Right renal cortex interstitium (tissue), 3 donors: ENCODE results near the gene BCAT1. TPM values are rescaled to one million over a fixed set of nuclear protein-coding genes. Genes with fewer than 3 reads are reported as not detected.
"Not testable (repeated sequence)": the region's sequence is repeated elsewhere in the genome, so short reads cannot be mapped to it uniquely, and the experiment has no call there.

Experiments used
- DNase-seq, 3 donors: peaks; one replicate each; pipeline ENCODE4 v3.0.0-alpha.2; 2013; ENCODE audit warnings: low read depth in 3 of 3, low spot score in 2 of 3
- polyA plus RNA-seq, 3 donors: library from polyadenylated mRNA; unstranded; fragments of 120-200 nt; gene quantifications; one replicate each; pipeline ENCODE4 v1.2.1, GENCODE V29; 2013; ENCODE audit not compliant: insufficient read length in 3 of 3

Gene BCAT1
- polyA plus RNA-seq, 3 donors = 56.2 to 60.0 (median 57.3) TPM

DNA sequence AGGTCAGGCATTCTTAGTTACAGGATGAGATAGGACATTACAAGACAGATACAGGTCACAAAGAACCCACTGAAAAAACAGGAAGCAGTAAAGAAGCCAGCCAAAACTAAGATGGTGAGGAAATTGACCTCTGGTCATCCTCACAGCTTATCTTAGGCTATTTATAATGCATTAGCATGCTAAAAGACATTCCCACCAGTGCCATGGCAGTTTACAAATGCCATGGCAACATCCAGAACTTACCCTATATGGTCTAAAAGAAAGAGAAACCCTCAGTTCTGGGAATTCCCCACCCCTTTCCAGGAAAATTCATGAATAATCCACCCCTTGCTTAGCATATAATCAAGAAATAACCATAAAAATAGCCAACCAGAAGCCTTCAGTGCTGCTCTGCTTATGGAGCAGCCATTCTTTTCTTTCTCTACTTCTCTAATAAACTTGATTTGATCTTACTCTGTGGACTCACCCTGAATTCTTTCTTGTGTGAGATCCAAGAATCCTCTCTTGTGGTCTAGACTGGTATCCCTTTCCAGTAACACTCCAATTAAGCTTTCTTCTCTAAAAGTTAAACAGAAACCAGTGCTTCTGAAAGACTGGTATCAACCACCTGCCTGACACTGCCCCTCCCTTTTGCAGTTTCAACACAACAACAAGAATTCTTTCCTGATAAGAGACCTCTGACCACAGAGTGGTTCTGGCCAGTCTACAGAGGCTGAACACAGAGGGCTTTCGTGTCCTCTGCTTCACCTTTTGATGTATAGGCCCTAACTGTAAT is 86.9 kb downstream of the BCAT1 start:
- DNase-seq = no peak

DNA sequence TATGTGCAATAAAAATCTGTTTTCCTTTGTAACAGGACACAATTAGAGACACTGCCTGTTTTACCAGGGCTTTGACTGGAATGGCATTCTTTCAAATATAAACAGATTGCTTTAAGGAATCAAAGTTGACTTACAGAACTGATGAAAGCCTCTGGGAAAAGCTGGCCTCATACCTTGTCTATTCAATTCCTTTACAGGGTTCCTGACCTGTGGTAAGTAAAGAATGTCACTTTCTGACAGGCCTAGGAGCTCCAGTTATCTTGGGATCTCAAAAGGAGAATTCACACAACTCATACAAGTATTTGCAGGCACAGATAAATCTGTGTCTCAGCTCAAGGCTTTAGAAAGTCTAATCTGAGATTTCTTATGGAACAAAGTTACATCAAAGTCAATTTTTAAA is 88.4 kb downstream of the BCAT1 start:
- no peak for DNase-seq

DNA sequence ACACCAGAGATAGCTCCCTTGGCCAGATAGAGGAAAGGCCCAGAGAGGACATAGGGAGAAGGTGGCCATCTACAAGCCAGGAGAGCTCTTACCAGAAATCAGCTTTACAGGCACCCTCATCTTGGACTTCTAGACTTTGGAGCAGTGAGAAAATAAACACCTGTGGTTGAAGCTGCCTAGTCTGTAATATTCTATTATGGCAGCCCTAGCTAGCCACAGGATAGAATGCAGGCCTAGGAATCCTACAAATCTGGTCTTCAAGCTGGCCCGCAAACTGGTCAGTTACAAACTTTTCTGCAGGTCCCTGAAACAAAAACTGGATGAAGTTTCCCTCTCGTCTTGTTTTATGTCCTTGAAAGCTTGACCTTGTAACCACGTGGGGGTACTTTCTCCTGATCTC is 92.4 kb downstream of the BCAT1 start:
- no peak for DNase-seq

DNA sequence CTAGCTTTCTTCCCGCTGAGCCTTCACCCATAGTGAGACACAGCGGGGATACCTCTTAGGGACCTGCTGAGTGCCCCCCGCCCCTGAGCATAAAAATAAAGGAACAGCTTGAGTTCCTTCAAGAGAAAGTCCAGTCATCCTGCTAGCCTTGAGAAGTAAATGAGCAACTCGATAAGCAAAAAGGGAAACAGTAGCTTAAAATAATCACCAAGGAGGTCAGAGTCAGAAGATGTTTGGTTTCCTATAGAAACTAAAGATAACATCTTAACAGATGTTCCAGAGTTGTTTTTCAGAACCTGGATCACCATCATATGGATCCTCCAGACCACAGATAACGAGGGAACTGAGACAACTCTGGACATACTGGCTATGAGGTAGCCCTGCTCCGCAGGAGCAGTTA is 94.0 kb downstream of the BCAT1 start:
- DNase-seq = no peak

- DNase-seq = no peak
These were observed 94.9 kb downstream of the BCAT1 start for GRCh38 chr12:24854017-24854416.

GRCh38 chr12:24853588-24853987 is 95.3 kb downstream of the BCAT1 start:
- DNase-seq = no peak

DNA sequence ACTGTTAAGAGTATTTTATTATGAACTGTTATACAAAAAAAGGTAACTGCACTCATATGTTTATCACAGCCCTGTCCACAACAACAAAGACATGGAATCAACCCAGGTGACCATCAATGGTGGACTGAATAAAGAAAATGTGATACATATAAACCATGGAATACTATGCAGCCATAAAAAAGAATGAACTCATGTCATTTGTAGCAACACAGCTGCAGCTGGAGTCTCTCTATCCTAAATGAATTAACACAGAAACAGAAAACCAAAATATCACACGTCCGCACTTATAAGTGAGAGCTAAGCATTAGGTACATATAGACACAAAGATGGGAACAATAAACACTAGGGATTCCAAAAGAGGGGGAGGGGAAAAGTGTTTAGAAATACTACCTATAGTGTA is 95.8 kb downstream of the BCAT1 start:
- DNase-seq = no peak

DNA sequence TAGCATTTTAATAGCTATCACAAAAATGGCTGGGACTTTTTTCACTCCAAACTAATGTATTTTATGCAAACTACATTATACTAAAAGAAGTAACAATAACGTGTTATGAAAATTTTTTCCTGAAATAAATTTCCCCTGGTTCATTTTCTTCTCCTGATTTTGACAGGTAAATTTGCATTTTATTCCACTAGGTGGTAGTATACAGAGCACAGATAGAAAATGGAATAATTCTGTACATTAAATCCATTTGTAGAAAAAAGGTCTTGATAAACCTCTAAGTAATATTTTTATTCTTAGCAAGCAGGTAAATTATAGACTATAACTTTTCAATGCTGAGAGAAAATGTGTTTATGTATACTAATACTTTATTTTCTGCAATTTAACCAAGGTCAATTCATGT is 96.5 kb downstream of the BCAT1 start:
- no peak for DNase-seq

- not testable (repeated sequence) for DNase-seq
These were observed 97.0 kb downstream of the BCAT1 start for GRCh38 chr12:24851883-24852282.

DNA sequence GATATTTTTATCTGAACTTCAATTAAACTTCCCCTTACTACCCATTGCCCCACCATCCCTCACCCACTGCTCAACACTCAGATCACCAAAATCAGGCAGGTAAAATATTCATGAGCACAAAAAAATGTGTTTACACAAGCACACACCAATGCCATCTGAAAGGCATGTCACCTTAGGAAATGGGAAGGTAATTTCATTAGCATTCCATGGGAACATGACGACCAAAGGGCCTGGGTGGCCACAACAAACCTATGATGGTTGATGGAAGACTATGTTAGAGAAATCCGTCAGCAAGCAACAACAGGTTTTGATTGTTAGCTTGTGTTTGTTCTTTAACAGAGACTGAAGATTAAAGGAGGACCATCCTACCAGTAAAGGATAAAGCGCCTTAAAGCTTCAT is 97.6 kb downstream of the BCAT1 start:
- no peak for DNase-seq

DNA sequence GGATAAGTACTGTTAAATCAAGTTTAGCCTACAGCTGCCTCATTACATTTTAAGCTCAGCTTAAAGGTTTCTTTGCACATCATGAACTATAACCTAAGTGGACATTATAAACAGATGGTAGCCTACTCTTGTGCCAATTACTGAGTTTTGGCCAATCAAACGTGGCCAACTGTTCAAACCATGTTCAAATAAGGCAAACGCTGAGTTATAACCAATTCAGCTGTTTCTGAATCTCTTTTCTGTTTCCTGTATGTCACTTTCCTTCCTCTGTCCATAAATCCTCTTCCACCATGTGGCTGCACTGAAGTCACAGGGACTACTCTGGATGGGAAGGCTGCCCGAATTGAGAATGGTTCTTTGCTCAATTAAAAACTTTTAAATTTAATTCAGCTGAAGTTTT is 98.4 kb downstream of the BCAT1 start:
- no peak for DNase-seq

GRCh38 chr12:24848941-24849477 is 99.9 kb downstream of the BCAT1 start:
- DNase-seq = no peak

DNA sequence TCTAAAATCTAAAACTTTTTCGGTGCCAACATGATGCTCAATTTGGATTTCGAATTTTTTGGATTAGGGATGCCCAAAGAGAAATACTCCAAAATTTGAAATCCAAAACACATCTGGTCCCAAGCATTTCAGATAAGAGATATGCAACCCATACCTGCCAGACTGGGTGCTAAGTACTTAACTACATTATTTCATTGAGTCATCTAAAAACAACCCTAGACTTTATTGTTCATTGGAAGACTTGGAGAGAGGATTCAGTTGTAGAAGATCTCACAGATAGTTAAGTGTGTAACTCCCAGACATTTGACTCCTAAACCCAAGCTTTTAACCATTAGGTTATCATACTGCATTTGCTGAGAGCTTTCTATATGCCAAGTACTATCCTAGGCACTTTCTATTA is 102.2 kb downstream of the BCAT1 start:
- DNase-seq = no peak

GRCh38 chr12:24845615-24846014 is 103.3 kb downstream of the BCAT1 start:
- DNase-seq = no peak

GRCh38 chr12:24840046-24840800 is 108.7 kb downstream of the BCAT1 start:
- no peak for DNase-seq

- no peak for DNase-seq
These were observed 109.6 kb downstream of the BCAT1 start for GRCh38 chr12:24839268-24839791.

- DNase-seq = no peak
These were observed 110.4 kb downstream of the BCAT1 start for GRCh38 chr12:24838531-24838950.

DNA sequence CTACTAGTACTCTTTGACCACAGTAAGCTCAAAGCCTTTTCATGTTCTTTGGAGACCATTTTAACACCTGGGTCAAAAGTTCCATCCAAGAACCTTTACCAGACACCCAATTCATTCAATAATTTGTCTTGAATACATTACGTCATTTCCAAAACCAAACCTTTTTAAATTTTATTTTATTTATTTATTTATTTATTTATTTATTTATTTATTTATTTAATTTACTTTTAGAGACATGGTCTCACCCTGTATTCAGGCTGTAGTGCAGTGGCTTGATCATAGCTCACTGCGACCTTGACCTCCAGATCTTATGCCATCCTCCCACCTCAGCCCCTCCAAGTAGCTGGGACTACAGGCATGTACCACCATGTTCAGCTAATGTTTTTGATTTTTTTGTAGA is 113.5 kb downstream of the BCAT1 start:
- DNase-seq = no peak

GRCh38 chr12:24833513-24833912 is 115.4 kb downstream of the BCAT1 start:
- no peak for DNase-seq

GRCh38 chr12:24823808-24824515 is 124.9 kb downstream of the BCAT1 start:
- DNase-seq = no peak
